GM23338 (cell line): ENCODE measurements around the gene GPR35. TPM values are rescaled to one million over a fixed set of nuclear protein-coding genes. Genes with fewer than 3 reads are reported as not detected.

Experiments used
- ATAC-seq: fragments of 200-7000 bp; cut with Tn5 transposase; 3 replicates; pipeline ENCODE4 v1.9.1; 2020
- DNase-seq: peaks from one replicate; pipeline ENCODE4 v3.0.0-alpha.2; 2015; ENCODE audit warnings: low spot score
- H2AFZ ChIP-seq: fragments of 200-600 bp; sonication (generic); 2 replicates; pipeline ENCODE4 v1.8.0; 2016; ENCODE audit warnings: antibody characterized with exemption, mild to moderate bottlenecking, moderate library complexity
- H3F3A ChIP-seq: fragments of 200-600 bp; sonication (generic); replicated peaks from 2 replicates; pipeline ENCODE4 v1.8.0; 2017; ENCODE audit warnings: antibody characterized with exemption, mixed run types, low read depth
- H3K27ac ChIP-seq: fragments of 200-600 bp; sonication (generic); 2 replicates; pipeline ENCODE4 v1.6.1; 2016; ENCODE audit warnings: low read depth
- H3K27me3 ChIP-seq: fragments of 200-600 bp; sonication (generic); 2 replicates; pipeline ENCODE4 v1.8.0; 2016; ENCODE audit warnings: mild to moderate bottlenecking, mixed run types, moderate library complexity; ENCODE audit not compliant: insufficient read depth
- H3K36me3 ChIP-seq: fragments of 200-600 bp; sonication (generic); 2 replicates; pipeline ENCODE4 v1.8.0; 2016; ENCODE audit warnings: mild to moderate bottlenecking; ENCODE audit not compliant: insufficient read depth
- H3K4me1 ChIP-seq: fragments of 200-600 bp; sonication (generic); 2 replicates; pipeline ENCODE4 v1.8.0; 2016; ENCODE audit warnings: mild to moderate bottlenecking, moderate library complexity; ENCODE audit not compliant: insufficient read depth
- H3K4me2 ChIP-seq: fragments of 200-600 bp; sonication (generic); 2 replicates; pipeline ENCODE4 v1.7.1; 2017; ENCODE audit warnings: mixed run types
- H3K4me3 ChIP-seq: fragments of 200-600 bp; sonication (generic); 2 replicates; pipeline ENCODE4 v1.6.1; 2016; ENCODE audit warnings: mixed run types
- H3K79me2 ChIP-seq: fragments of 200-600 bp; sonication (generic); replicated peaks from 2 replicates; pipeline ENCODE4 v1.8.0; 2017; ENCODE audit warnings: mild to moderate bottlenecking; ENCODE audit not compliant: insufficient read depth
- H3K9me2 ChIP-seq: fragments of 200-600 bp; sonication (generic); 2 replicates; pipeline ENCODE4 v1.8.0; 2017; ENCODE audit not compliant: insufficient read depth
- H4K20me1 ChIP-seq: fragments of 200-600 bp; sonication (generic); replicated peaks from 2 replicates; pipeline ENCODE4 v1.8.0; 2017; ENCODE audit warnings: mild to moderate bottlenecking; ENCODE audit not compliant: insufficient read depth
- H3K27ac Mint-ChIP-seq: 2 replicates; pipeline ENCODE4 v1.8.0; 2020; ENCODE audit warnings: inconsistent platforms, mild to moderate bottlenecking, moderate library complexity, mixed read lengths
- H3K27me3 Mint-ChIP-seq: 3 replicates; pipeline ENCODE4 v1.8.0; 2022; ENCODE audit warnings: low read depth, mild to moderate bottlenecking, moderate library complexity, mixed read lengths, inconsistent platforms; ENCODE audit not compliant: insufficient read depth, poor library complexity
- H3K36me3 Mint-ChIP-seq: 3 replicates; pipeline ENCODE4 v1.8.0; 2021; ENCODE audit warnings: low read depth, mild to moderate bottlenecking, inconsistent platforms, moderate library complexity, mixed read lengths
- H3K4me1 Mint-ChIP-seq: 3 replicates; pipeline ENCODE4 v1.8.0; 2020; ENCODE audit warnings: mild to moderate bottlenecking, inconsistent platforms, mixed read lengths
- H3K4me3 Mint-ChIP-seq: 3 replicates; pipeline ENCODE4 v1.8.0; 2021; ENCODE audit warnings: moderate library complexity, mild to moderate bottlenecking, inconsistent platforms, mixed read lengths
- H3K9me3 Mint-ChIP-seq: 3 replicates; pipeline ENCODE4 v1.8.0; 2020; ENCODE audit warnings: moderate library complexity, mild to moderate bottlenecking, inconsistent platforms, mixed read lengths
- CREB1 ChIP-seq: fragments of 250-450 bp; sonication (Bioruptor Pico); IDR thresholded peaks from 2 replicates; pipeline ENCODE4 v1.5.0; 2020; ENCODE audit warnings: low read depth, mild to moderate bottlenecking, moderate library complexity
- EZH2 ChIP-seq: fragments of 200-600 bp; sonication (generic); IDR thresholded peaks from one replicate; pipeline ENCODE4 v1.8.0; 2017; ENCODE audit warnings: antibody characterized with exemption, mild to moderate bottlenecking, low read depth; ENCODE audit not compliant: unreplicated experiment
- EZH2phosphoT487 ChIP-seq: fragments of 200-600 bp; sonication (generic); IDR thresholded peaks from one replicate; pipeline ENCODE4 v1.8.1; 2018; ENCODE audit warnings: antibody characterized with exemption; ENCODE audit not compliant: unreplicated experiment
- JUNB ChIP-seq: IDR thresholded peaks from one replicate; pipeline ENCODE4 v1.6.1; 2016; ENCODE audit warnings: antibody characterized with exemption; ENCODE audit not compliant: unreplicated experiment
- NANOG ChIP-seq: IDR thresholded peaks from 2 replicates; pipeline ENCODE4 v1.6.1; 2016; ENCODE audit warnings: antibody characterized with exemption, borderline replicate concordance
- STAT1 ChIP-seq: IDR thresholded peaks from one replicate; pipeline ENCODE4 v1.6.1; 2016; ENCODE audit warnings: antibody characterized with exemption; ENCODE audit not compliant: unreplicated experiment
- ZNF114 ChIP-seq: fragments of 250-450 bp; sonication (Bioruptor Pico); IDR thresholded peaks from 2 replicates; pipeline ENCODE4 v1.5.0; 2020; ENCODE audit warnings: mild to moderate bottlenecking, moderate library complexity
- polyA plus RNA-seq: library from polyadenylated mRNA; unstranded; fragments of >200 nt; fragmentation: Nextera tagmentation; extraction: Ambion mirVana; gene quantifications from 2 replicates; pipeline ENCODE4 v1.2.1, GENCODE V29; 2016
- total RNA-seq: library from RNA; depleted of rRNA; stranded (reverse); fragments of >200 nt; shearing (Covaris generic); gene quantifications from 2 replicates; pipeline ENCODE4 v1.2.3, GENCODE V29; 2014
- TF ChIP-seq, protein P1 (sequence below), 2 experiments: fragments of 200-600 bp in 1 of 2; sonication (generic) in 1 of 2; conservative IDR thresholded peaks; 2 replicates each; pipeline versions ENCODE4 v1.5.1 to v1.6.1; 2016 to 2017; ENCODE audit warnings: antibody characterized with exemption in 2 of 2, low read depth in 2 of 2, mild to moderate bottlenecking in 2 of 2, moderate library complexity in 1 of 2
- TF ChIP-seq, protein P2 (sequence below): IDR thresholded peaks from 2 replicates; pipeline ENCODE4 v1.6.1; 2016; ENCODE audit warnings: antibody characterized with exemption
- TF ChIP-seq, protein P3 (sequence below): IDR thresholded peaks from one replicate; pipeline ENCODE4 v1.6.1; 2018; ENCODE audit warnings: antibody characterized with exemption; ENCODE audit not compliant: unreplicated experiment

Gene GPR35
- total and polyA plus RNA-seq, 2 experiments from 2014 or later, result not detected

GRCh38 chr2:240604939-240605716 lies 20.2 kb upstream of the GPR35 start (continued):
- TF ChIP-seq, protein P1, sequence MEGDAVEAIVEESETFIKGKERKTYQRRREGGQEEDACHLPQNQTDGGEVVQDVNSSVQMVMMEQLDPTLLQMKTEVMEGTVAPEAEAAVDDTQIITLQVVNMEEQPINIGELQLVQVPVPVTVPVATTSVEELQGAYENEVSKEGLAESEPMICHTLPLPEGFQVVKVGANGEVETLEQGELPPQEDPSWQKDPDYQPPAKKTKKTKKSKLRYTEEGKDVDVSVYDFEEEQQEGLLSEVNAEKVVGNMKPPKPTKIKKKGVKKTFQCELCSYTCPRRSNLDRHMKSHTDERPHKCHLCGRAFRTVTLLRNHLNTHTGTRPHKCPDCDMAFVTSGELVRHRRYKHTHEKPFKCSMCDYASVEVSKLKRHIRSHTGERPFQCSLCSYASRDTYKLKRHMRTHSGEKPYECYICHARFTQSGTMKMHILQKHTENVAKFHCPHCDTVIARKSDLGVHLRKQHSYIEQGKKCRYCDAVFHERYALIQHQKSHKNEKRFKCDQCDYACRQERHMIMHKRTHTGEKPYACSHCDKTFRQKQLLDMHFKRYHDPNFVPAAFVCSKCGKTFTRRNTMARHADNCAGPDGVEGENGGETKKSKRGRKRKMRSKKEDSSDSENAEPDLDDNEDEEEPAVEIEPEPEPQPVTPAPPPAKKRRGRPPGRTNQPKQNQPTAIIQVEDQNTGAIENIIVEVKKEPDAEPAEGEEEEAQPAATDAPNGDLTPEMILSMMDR (conservative IDR thresholded peaks at IDR 0.05; ENCODE audit: low read depth in 2 of 2), result no peak
- TF ChIP-seq STAT1 (no peak), EZH2phosphoT487 (no peak)

DNA sequence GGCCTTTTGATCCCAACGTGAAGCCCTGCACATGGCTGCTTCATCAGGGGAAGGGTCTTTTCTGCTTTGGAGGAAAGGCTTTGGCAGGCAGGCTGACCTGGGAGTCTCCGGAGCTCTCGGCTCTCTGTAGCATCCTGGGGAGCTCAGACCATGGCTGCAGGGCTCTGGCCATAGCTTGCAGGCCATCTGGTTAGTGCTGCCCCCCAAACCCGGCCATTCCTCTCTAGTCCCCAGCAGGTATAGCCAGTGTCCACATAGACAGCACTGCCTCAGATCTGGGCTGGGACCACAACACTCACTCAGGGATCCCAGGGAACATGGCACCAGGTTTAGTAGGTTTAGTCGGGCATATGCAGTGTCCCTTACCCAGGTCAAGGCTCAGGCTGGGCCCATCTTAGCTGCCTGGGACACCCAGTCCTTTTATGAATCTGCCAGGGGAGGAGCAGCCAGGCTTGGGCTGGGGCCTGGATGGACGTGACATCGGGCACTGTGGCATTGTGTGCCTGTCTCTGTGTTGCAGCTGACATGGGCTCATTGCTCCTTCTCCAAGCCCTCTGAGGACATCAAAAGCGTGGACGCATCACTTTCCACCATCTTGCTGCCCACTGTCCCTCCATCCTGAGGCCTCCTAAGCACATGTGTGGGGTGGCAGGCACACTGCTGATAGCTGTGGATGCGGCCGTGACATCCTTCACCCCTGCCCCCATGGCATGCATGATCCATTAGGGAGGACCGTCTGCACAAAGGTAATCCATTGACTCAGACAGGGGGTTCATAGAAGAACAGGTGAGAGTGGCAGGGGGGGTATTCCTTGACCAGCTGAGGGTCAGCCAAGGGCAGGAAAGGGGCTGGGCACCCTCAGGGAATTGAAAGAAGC lies 19.2 kb upstream of the GPR35 start:
- Histone ChIP-seq H3K36me3 (no peaks in the 10 kb centered on the region), H3K9me2 (no peaks in the 10 kb centered on the region), H3K4me3 (no peak overlapping the region), H3F3A (no peaks in the 10 kb centered on the region), H4K20me1 (no peaks in the 10 kb centered on the region), H3K27ac (no peak overlapping the region), H3K4me1 (no peaks in the 10 kb centered on the region), H3K79me2 (no peaks in the 10 kb centered on the region), H3K4me2 (no peak overlapping the region), H2AFZ (no peak overlapping the region), H3K27me3 (no peaks in the 10 kb centered on the region)
- H3K27ac Mint-ChIP-seq, result no peak overlapping the region; the same call in 1 of the 2 replicates
- no peaks in the 10 kb centered on the region; the same call in 2 of the 3 replicates for H3K36me3 Mint-ChIP-seq
- H3K27me3 Mint-ChIP-seq, result peaks cover 2% of the 10 kb centered on the region
- DNase-seq, result no peak
- no peak for ATAC-seq
- H3K4me1 Mint-ChIP-seq, result no peaks in the 10 kb centered on the region
- no peak overlapping the region for H3K4me3 Mint-ChIP-seq
- H3K9me3 Mint-ChIP-seq, result no peaks in the 10 kb centered on the region
- TF ChIP-seq EZH2phosphoT487, result no peak
- no peak for TF ChIP-seq NANOG
- TF ChIP-seq STAT1, result no peak
- TF ChIP-seq CREB1 (CRISPR knock-in tag), result no peak
- TF ChIP-seq, protein P2, sequence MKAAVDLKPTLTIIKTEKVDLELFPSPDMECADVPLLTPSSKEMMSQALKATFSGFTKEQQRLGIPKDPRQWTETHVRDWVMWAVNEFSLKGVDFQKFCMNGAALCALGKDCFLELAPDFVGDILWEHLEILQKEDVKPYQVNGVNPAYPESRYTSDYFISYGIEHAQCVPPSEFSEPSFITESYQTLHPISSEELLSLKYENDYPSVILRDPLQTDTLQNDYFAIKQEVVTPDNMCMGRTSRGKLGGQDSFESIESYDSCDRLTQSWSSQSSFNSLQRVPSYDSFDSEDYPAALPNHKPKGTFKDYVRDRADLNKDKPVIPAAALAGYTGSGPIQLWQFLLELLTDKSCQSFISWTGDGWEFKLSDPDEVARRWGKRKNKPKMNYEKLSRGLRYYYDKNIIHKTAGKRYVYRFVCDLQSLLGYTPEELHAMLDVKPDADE, result no peak
- TF ChIP-seq, protein P3, sequence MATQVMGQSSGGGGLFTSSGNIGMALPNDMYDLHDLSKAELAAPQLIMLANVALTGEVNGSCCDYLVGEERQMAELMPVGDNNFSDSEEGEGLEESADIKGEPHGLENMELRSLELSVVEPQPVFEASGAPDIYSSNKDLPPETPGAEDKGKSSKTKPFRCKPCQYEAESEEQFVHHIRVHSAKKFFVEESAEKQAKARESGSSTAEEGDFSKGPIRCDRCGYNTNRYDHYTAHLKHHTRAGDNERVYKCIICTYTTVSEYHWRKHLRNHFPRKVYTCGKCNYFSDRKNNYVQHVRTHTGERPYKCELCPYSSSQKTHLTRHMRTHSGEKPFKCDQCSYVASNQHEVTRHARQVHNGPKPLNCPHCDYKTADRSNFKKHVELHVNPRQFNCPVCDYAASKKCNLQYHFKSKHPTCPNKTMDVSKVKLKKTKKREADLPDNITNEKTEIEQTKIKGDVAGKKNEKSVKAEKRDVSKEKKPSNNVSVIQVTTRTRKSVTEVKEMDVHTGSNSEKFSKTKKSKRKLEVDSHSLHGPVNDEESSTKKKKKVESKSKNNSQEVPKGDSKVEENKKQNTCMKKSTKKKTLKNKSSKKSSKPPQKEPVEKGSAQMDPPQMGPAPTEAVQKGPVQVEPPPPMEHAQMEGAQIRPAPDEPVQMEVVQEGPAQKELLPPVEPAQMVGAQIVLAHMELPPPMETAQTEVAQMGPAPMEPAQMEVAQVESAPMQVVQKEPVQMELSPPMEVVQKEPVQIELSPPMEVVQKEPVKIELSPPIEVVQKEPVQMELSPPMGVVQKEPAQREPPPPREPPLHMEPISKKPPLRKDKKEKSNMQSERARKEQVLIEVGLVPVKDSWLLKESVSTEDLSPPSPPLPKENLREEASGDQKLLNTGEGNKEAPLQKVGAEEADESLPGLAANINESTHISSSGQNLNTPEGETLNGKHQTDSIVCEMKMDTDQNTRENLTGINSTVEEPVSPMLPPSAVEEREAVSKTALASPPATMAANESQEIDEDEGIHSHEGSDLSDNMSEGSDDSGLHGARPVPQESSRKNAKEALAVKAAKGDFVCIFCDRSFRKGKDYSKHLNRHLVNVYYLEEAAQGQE, result no peak
- TF ChIP-seq JUNB, result no peak
- TF ChIP-seq ZNF114, result no peak
- no peak for TF ChIP-seq EZH2
